Activated CD8-positive, alpha-beta T cell treated with anti-CD3 and anti-CD28 coated beads for 36 hours (primary cell): ENCODE data around the gene TMEM218. TPM values are rescaled to one million over a fixed set of nuclear protein-coding genes. Genes with fewer than 3 reads are reported as not detected.
"Not testable (repeated sequence)": the region's sequence is repeated elsewhere in the genome, so short reads cannot be mapped to it uniquely, and the experiment has no call there.

Experiments used
- ATAC-seq: fragments of 200-7000 bp; cut with Tn5 transposase; one replicate; pipeline ENCODE4 v1.10.0; 2021; ENCODE audit warnings: mild to moderate bottlenecking, moderate library complexity
- CTCF ChIA-PET: fragments of 350-600 bp; sonication (Branson Sonifier 250); formaldehyde crosslinking; loops from one replicate; lab custom pipeline; 2021; ENCODE audit warnings: antibody characterized with exemption; lab: Charles Lee
- POLR2A ChIA-PET: fragments of 350-600 bp; sonication (Branson Sonifier 250); formaldehyde crosslinking; loops from one replicate; lab custom pipeline; 2021; ENCODE audit warnings: antibody characterized with exemption; lab: Charles Lee
- DNase-seq: peaks from one replicate; pipeline ENCODE4 v3.0.0-alpha.2; 2020
- H3K27ac Mint-ChIP-seq: one replicate; pipeline ENCODE4 v1.8.0; 2021; ENCODE audit warnings: mild to moderate bottlenecking, mixed read lengths
- H3K27me3 Mint-ChIP-seq: one replicate; pipeline ENCODE4 v1.8.0; 2021; ENCODE audit warnings: mixed read lengths
- H3K36me3 Mint-ChIP-seq: one replicate; pipeline ENCODE4 v1.8.0; 2021; ENCODE audit warnings: low read depth, mixed read lengths
- H3K4me1 Mint-ChIP-seq: one replicate; pipeline ENCODE4 v1.8.0; 2021; ENCODE audit warnings: low read depth, mixed read lengths
- H3K4me3 Mint-ChIP-seq: one replicate; pipeline ENCODE4 v1.8.0; 2021; ENCODE audit warnings: mild to moderate bottlenecking, moderate library complexity, mixed read lengths
- H3K9me3 Mint-ChIP-seq: one replicate; pipeline ENCODE4 v1.8.0; 2021; ENCODE audit warnings: mixed read lengths
- CTCF ChIP-seq: fragments of 200-600 bp; IDR thresholded peaks from one replicate; pipeline ENCODE4 v1.8.0; 2022; ENCODE audit warnings: antibody characterized with exemption, mild to moderate bottlenecking
- intact Hi-C: fragments of 100-400 bp; cut with micrococcal nuclease; formaldehyde crosslinking; loops from one replicate; pipeline ENCODE4 v1.10.0; 2022
- total RNA-seq, 2 experiments: library from RNA; stranded (reverse); gene quantifications; one replicate each; pipeline ENCODE4 v1.2.3, GENCODE V29; 2021

Gene TMEM218
- total RNA-seq, 2 experiments from 2014 or later, result 12.7 to 13.3 TPM

GRCh38 chr11:125061281-125061680 is 50.1 kb downstream of the TMEM218 start:
- no peak overlapping the region for H3K4me3 Mint-ChIP-seq
- ChIA-PET POLR2A (no interaction called here), CTCF (no interaction called here)
- ATAC-seq (no peak), DNase-seq (no peak)
- H3K9me3 Mint-ChIP-seq, result no peaks in the 10 kb centered on the region
- no peak overlapping the region for H3K27ac Mint-ChIP-seq
- intact Hi-C loops, result no loop called here
- H3K4me1 Mint-ChIP-seq, result peaks cover 6% of the 10 kb centered on the region
- no peak for TF ChIP-seq CTCF
- H3K36me3 Mint-ChIP-seq, result no peaks in the 10 kb centered on the region
- H3K27me3 Mint-ChIP-seq, result peaks cover 33% of the 10 kb centered on the region

GRCh38 chr11:125057693-125058016 is 53.8 kb downstream of the TMEM218 start:
- ATAC-seq (no peak), DNase-seq (no peak)
- intact Hi-C loops, result no loop called here
- peaks cover 11% of the 10 kb centered on the region for H3K27me3 Mint-ChIP-seq
- H3K9me3 Mint-ChIP-seq, result no peaks in the 10 kb centered on the region
- TF ChIP-seq CTCF, result no peak
- H3K36me3 Mint-ChIP-seq, result no peaks in the 10 kb centered on the region
- POLR2A ChIA-PET, result no interaction called here
- no peak overlapping the region for H3K4me3 Mint-ChIP-seq
- no peak overlapping the region for H3K27ac Mint-ChIP-seq
- peaks cover 6% of the 10 kb centered on the region for H3K4me1 Mint-ChIP-seq
- CTCF ChIA-PET, result no interaction called here

DNA sequence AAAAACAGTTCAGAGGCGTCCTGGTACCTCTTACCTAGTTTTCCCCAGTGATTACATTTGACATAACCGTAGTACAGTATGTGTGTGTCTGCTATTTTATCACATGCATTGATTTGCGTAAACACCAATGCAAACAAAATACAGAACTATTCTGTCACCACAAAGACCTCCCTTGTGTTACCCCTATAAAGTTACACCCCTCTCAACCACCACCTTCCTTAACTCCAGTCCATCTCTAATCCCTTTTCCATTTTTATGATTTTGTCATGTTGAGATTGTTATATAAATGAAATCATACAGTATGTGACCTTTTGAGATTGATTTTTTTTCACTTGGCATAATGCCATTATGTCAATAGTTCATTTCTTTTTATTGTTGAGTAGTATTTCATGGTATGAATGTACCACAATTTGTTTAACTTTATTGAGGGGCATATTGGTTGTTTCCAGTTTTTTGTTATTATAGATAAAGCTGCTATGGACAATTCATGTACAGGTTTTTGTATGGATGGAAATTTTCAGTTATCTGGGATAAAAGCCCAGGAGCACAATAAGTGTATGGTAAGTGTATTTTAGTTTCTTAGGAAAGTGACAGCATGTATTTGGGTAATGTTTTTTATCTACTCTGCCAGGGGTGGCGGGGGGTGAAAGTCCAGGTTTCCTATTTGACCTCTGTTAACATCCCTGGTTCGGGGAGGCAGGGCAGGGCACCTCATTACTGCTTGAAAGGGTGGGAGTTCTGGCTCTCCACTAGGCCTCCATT is 54.3 kb downstream of the TMEM218 start:
- no peaks in the 10 kb centered on the region for H3K9me3 Mint-ChIP-seq
- DNase-seq, result no peak
- H3K36me3 Mint-ChIP-seq, result no peaks in the 10 kb centered on the region
- ChIA-PET CTCF (no interaction called here), POLR2A (interaction anchor here (0.6 kb wide), 1 partner anchor 77 kb away, joined by 3 read pairs; no protein-coding TSS in a partner anchor)
- intact Hi-C loops, result no loop called here
- ATAC-seq, result no peak
- peaks cover 3% of the 10 kb centered on the region for H3K4me1 Mint-ChIP-seq
- no peak overlapping the region for H3K4me3 Mint-ChIP-seq
- peaks cover 9% of the 10 kb centered on the region for H3K27me3 Mint-ChIP-seq
- no peak overlapping the region for H3K27ac Mint-ChIP-seq
- TF ChIP-seq CTCF, result no peak

GRCh38 chr11:125056111-125056510 is 55.3 kb downstream of the TMEM218 start:
- H3K27me3 Mint-ChIP-seq, H3K36me3 Mint-ChIP-seq, ATAC-seq, H3K4me3 Mint-ChIP-seq, H3K27ac Mint-ChIP-seq, CTCF ChIA-PET, H3K4me1 Mint-ChIP-seq, H3K9me3 Mint-ChIP-seq, intact Hi-C loops, DNase-seq: not testable (repeated sequence)
- POLR2A ChIA-PET, result interaction anchor here (0.6 kb wide), 1 partner anchor 76 kb away, joined by 3 read pairs; no protein-coding TSS in a partner anchor

- H3K9me3 Mint-ChIP-seq, result no peaks in the 10 kb centered on the region
- POLR2A ChIA-PET, result no interaction called here
- TF ChIP-seq CTCF, result no peak
Observed at GRCh38 chr11:125055107-125055715, 56.2 kb downstream of the TMEM218 start.

More at GRCh38 chr11:125055107-125055715, 56.2 kb downstream of the TMEM218 start:
- DNase-seq (no peak), ATAC-seq (no peak)
- CTCF ChIA-PET, result interaction anchor here (0.7 kb wide), 1 partner anchor 85 kb away, joined by 3 read pairs; no protein-coding TSS in a partner anchor
- intact Hi-C loops, result no loop called here
- H3K36me3 Mint-ChIP-seq, result no peaks in the 10 kb centered on the region
- H3K4me1 Mint-ChIP-seq, result peaks cover 3% of the 10 kb centered on the region
- H3K27me3 Mint-ChIP-seq, result peaks cover 1% of the 10 kb centered on the region
- no peak overlapping the region for H3K27ac Mint-ChIP-seq
- no peak overlapping the region for H3K4me3 Mint-ChIP-seq
